ENCODE data around the gene GRID2.

The GRID2 gene

GRCh38 chr4:93448691-93449293 is 1145.0 kb downstream of the GRID2 start (continued):
- TF ChIP-seq ZNF565 (CRISPR knock-in tag; conservative IDR thresholded peaks at IDR 0.05; ENCODE audit: low read depth) (no peak), TOX (CRISPR knock-in tag; IDR thresholded peaks at IDR 0.05; ENCODE audit: borderline replicate concordance) (no peak), PPARA (CRISPR knock-in tag; IDR thresholded peaks at IDR 0.05; ENCODE audit: borderline replicate concordance) (no peak)

- ATAC-seq, result no peak
- TF ChIP-seq ZC3H10 (CRISPR knock-in tag; IDR thresholded peaks at IDR 0.05), result no peak
- no peak for TF ChIP-seq PATZ1 (CRISPR knock-in tag; IDR thresholded peaks at IDR 0.05; ENCODE audit: borderline replicate concordance)
- no peak for TF ChIP-seq ZNF8 (CRISPR knock-in tag; IDR thresholded peaks at IDR 0.05)
- TF ChIP-seq ZFP30 (CRISPR knock-in tag; IDR thresholded peaks at IDR 0.05), result no peak
- no peak for TF ChIP-seq RARB (CRISPR knock-in tag; IDR thresholded peaks at IDR 0.05)
- no peak for TF ChIP-seq TOX (CRISPR knock-in tag; IDR thresholded peaks at IDR 0.05; ENCODE audit: borderline replicate concordance)
Measured at GRCh38 chr4:93451954-93452353, 1148.2 kb downstream of the GRID2 start.

- no peak for ATAC-seq
- TF ChIP-seq CSDC2 (CRISPR knock-in tag; IDR thresholded peaks at IDR 0.05), result no peak
- no peak for TF ChIP-seq CSRNP3 (CRISPR knock-in tag; IDR thresholded peaks at IDR 0.05)
- TF ChIP-seq ZFP3 (CRISPR knock-in tag; IDR thresholded peaks at IDR 0.05), result no peak
- TF ChIP-seq PPARA (CRISPR knock-in tag; IDR thresholded peaks at IDR 0.05; ENCODE audit: borderline replicate concordance), result no peak
- no peak for TF ChIP-seq CREB5 (CRISPR knock-in tag; IDR thresholded peaks at IDR 0.05; ENCODE audit: low read depth)
- no peak for TF ChIP-seq PATZ1 (CRISPR knock-in tag; IDR thresholded peaks at IDR 0.05; ENCODE audit: borderline replicate concordance)
- no peak for TF ChIP-seq ZFP30 (CRISPR knock-in tag; IDR thresholded peaks at IDR 0.05)
- no peak for TF ChIP-seq TCF4 (CRISPR knock-in tag; IDR thresholded peaks at IDR 0.05; ENCODE audit: borderline replicate concordance)
- TF ChIP-seq ZNF565 (CRISPR knock-in tag; conservative IDR thresholded peaks at IDR 0.05; ENCODE audit: low read depth), result no peak
- no peak for TF ChIP-seq SNAI2 (CRISPR knock-in tag; IDR thresholded peaks at IDR 0.05)
- TF ChIP-seq ISL1 (CRISPR knock-in tag; IDR thresholded peaks at IDR 0.05), result no peak
- no peak for TF ChIP-seq ZNF70 (CRISPR knock-in tag; IDR thresholded peaks at IDR 0.05)
- TF ChIP-seq ZNF8 (CRISPR knock-in tag; IDR thresholded peaks at IDR 0.05), result no peak
- TF ChIP-seq POU6F1 (CRISPR knock-in tag; IDR thresholded peaks at IDR 0.05; ENCODE audit: borderline replicate concordance, low read depth), result no peak
- no peak for TF ChIP-seq RARB (CRISPR knock-in tag; IDR thresholded peaks at IDR 0.05)
Measured at GRCh38 chr4:93461541-93461940, 1157.8 kb downstream of the GRID2 start.

- TF ChIP-seq ZNF8 (CRISPR knock-in tag; IDR thresholded peaks at IDR 0.05) (no peak), SNAI2 (CRISPR knock-in tag; IDR thresholded peaks at IDR 0.05) (no peak), CSRNP3 (CRISPR knock-in tag; IDR thresholded peaks at IDR 0.05) (no peak), ISL1 (CRISPR knock-in tag; IDR thresholded peaks at IDR 0.05) (no peak), PATZ1 (CRISPR knock-in tag; IDR thresholded peaks at IDR 0.05; ENCODE audit: borderline replicate concordance) (no peak), TOX (CRISPR knock-in tag; IDR thresholded peaks at IDR 0.05; ENCODE audit: borderline replicate concordance) (no peak), PPARA (CRISPR knock-in tag; IDR thresholded peaks at IDR 0.05; ENCODE audit: borderline replicate concordance) (no peak), ZNF565 (CRISPR knock-in tag; conservative IDR thresholded peaks at IDR 0.05; ENCODE audit: low read depth) (no peak), BACH2 (CRISPR knock-in tag; IDR thresholded peaks at IDR 0.05; ENCODE audit: borderline replicate concordance) (no peak), ZFP30 (CRISPR knock-in tag; IDR thresholded peaks at IDR 0.05) (no peak), ZNF70 (CRISPR knock-in tag; IDR thresholded peaks at IDR 0.05) (no peak), ZC3H10 (CRISPR knock-in tag; IDR thresholded peaks at IDR 0.05) (no peak)
- no peak for ATAC-seq
Measured at GRCh38 chr4:93466446-93466845, 1162.7 kb downstream of the GRID2 start.

Data from SK-N-SH treated with all-trans-retinoic acid at 6 μM for 48 hours (cell line).